PC-9 (cell line): ENCODE measurements around the gene RHOXF2. TPM values are rescaled to one million over a fixed set of nuclear protein-coding genes. Genes with fewer than 3 reads are reported as not detected.
"Not testable (repeated sequence)": the region's sequence is repeated elsewhere in the genome, so short reads cannot be mapped to it uniquely, and the experiment has no call there.

Experiments used
- Bru-seq: library from RNA; stranded (reverse); fragments of 400-500 nt; gene quantifications from one replicate; lab custom pipeline; 2021; lab: Mats Ljungman, UMichigan
- BruChase-seq, 2 experiments: library from RNA; stranded (reverse); fragments of 400-500 nt; gene quantifications; one replicate each; lab custom pipeline; 2021; lab: Mats Ljungman, UMichigan
- BruUV-seq: library from RNA; stranded (reverse); fragments of 400-500 nt; replicated peaks from 2 replicates; lab custom pipeline; 2021; lab: Mats Ljungman, UMichigan
- CTCF ChIA-PET: fragments of 300-600 bp; sonication (Branson Sonifier 250); formaldehyde crosslinking; loops from one replicate; lab custom pipeline; 2022; ENCODE audit warnings: antibody characterized with exemption; lab: Charles Lee
- POLR2A ChIA-PET: fragments of 300-600 bp; sonication (Branson Sonifier 250); formaldehyde crosslinking; loops from one replicate; lab custom pipeline; 2022; ENCODE audit warnings: antibody characterized with exemption; ENCODE audit not compliant: unreplicated experiment; lab: Charles Lee
- DNase-seq, 2 experiments: peaks; one replicate each; pipeline versions ENCODE4 v3.0.0 to v3.0.0-alpha.2; 2015 to 2022; ENCODE audit warnings: mixed read lengths in 1 of 2
- H2AFZ ChIP-seq: fragments of 200-600 bp; sonication (generic); 2 replicates; pipeline ENCODE4 v1.8.1; 2017; ENCODE audit warnings: antibody characterized with exemption
- H3F3A ChIP-seq: fragments of 200-600 bp; sonication (generic); 2 replicates; pipeline ENCODE4 v1.8.1; 2017; ENCODE audit warnings: antibody characterized with exemption, mild to moderate bottlenecking, low read depth; ENCODE audit not compliant: insufficient read depth
- H3K27ac ChIP-seq: fragments of 200-600 bp; sonication (generic); 2 replicates; pipeline ENCODE4 v1.6.1; 2016; ENCODE audit warnings: mixed run types
- H3K27me3 ChIP-seq: fragments of 200-600 bp; sonication (generic); 2 replicates; pipeline ENCODE4 v1.6.1; 2016; ENCODE audit warnings: low read depth, mixed run types; ENCODE audit not compliant: insufficient read depth
- H3K36me3 ChIP-seq: fragments of 200-600 bp; sonication (generic); 2 replicates; pipeline ENCODE4 v1.6.1; 2016; ENCODE audit warnings: low read depth, mixed run types
- H3K4me1 ChIP-seq: fragments of 200-600 bp; sonication (generic); replicated peaks from 2 replicates; pipeline ENCODE4 v1.6.1; 2016; ENCODE audit warnings: mixed run types; ENCODE audit not compliant: insufficient read depth
- H3K4me2 ChIP-seq: fragments of 200-600 bp; sonication (generic); 2 replicates; pipeline ENCODE4 v1.6.1; 2017; ENCODE audit warnings: mixed run types
- H3K4me3 ChIP-seq: fragments of 200-600 bp; sonication (generic); 2 replicates; pipeline ENCODE4 v1.6.1; 2016; ENCODE audit warnings: mixed run types
- H3K79me2 ChIP-seq: fragments of 200-600 bp; sonication (generic); 2 replicates; pipeline ENCODE4 v1.6.1; 2017; ENCODE audit warnings: low read depth, mixed run types
- H3K9me2 ChIP-seq: fragments of 200-600 bp; sonication (generic); 2 replicates; pipeline ENCODE4 v1.8.1; 2017; ENCODE audit warnings: mild to moderate bottlenecking; ENCODE audit not compliant: insufficient read depth
- H3K9me3 ChIP-seq: fragments of 200-600 bp; sonication (generic); 2 replicates; pipeline ENCODE4 v1.8.1; 2016; ENCODE audit warnings: low read depth; ENCODE audit not compliant: insufficient read depth
- H4K20me1 ChIP-seq: fragments of 200-600 bp; sonication (generic); 2 replicates; pipeline ENCODE4 v1.8.1; 2017; ENCODE audit not compliant: insufficient read depth
- CTCF ChIP-seq: fragments of 200-600 bp; sonication (generic); conservative IDR thresholded peaks from 2 replicates; pipeline ENCODE4 v1.6.1; 2017; ENCODE audit warnings: mixed run types, antibody characterized with exemption, mild to moderate bottlenecking, moderate library complexity
- EZH2 ChIP-seq: fragments of 200-600 bp; sonication (generic); IDR thresholded peaks from 2 replicates; pipeline ENCODE4 v1.8.0; 2017; ENCODE audit warnings: antibody characterized with exemption, low read depth
- intact Hi-C: fragments of 100-400 bp; cut with micrococcal nuclease; formaldehyde crosslinking; loops from one replicate; pipeline ENCODE4 v1.10.0; 2022; ENCODE audit not compliant: unreplicated experiment
- long read RNA-seq: library from polyadenylated mRNA; stranded (forward); transcript quantifications from one replicate; pipeline ENCODE4 v2.0.0, GENCODE V29; 2022
- total RNA-seq: library from RNA; stranded (reverse); gene quantifications from 2 replicates; pipeline ENCODE4 v1.2.3, GENCODE V29; 2021

Gene RHOXF2
- total RNA-seq (not detected in 2 replicates), Bru-seq, nascent RNA (not detected), BruChase-seq, experiment 1, labeled RNA remaining after a 2-hour chase (not detected), BruChase-seq, experiment 2, labeled RNA remaining after a 6-hour chase (not detected)
- long read RNA-seq, result 0 reads

- H3K4me1 ChIP-seq, H3K79me2 ChIP-seq, H3F3A ChIP-seq, H3K36me3 ChIP-seq, H3K9me3 ChIP-seq, H3K27me3 ChIP-seq, H3K27ac ChIP-seq, H2AFZ ChIP-seq, POLR2A ChIA-PET, BruUV-seq, H3K9me2 ChIP-seq, intact Hi-C loops, DNase-seq, H4K20me1 ChIP-seq, H3K4me3 ChIP-seq, CTCF ChIA-PET, H3K4me2 ChIP-seq: not testable (repeated sequence)
Measured at GRCh38 chrX:120158313-120158712, at the start of gene RHOXF2. TSS of gene RHOXF2 (plus strand) at chrX:120158613. CDS start at chrX:120158751, 138 bp downstream.

DNA sequence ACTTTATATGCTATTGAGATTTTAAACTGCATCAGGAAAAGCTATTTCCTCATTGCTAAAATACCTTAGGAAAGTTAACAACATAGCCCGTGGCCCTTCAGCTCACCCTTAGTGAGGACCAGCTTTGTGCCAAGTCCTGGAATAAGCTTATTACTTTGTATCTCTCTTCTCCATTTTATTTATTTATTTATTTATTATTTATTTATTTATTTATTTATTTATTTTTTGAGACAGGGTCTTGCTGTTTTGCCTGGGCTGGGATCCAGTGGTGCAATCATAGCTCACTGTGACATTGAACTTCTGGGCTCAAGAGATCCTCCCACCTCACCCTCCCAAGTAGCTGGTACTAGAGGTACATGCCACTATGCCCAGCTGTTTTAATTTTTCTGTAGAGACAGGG lies 49.0 kb upstream of the RHOXF2 start:
- no peak for DNase-seq
- no peaks in the 10 kb centered on the region for H3K36me3 ChIP-seq
- no peak for TF ChIP-seq EZH2
- TF ChIP-seq CTCF, result no peak
- H3K9me2 ChIP-seq, result no peaks in the 10 kb centered on the region
- intact Hi-C loops, result no loop called here
- CTCF ChIA-PET, result no interaction called here
- no peaks in the 10 kb centered on the region for H3F3A ChIP-seq
- H3K4me2 ChIP-seq, result no peak overlapping the region
- no peak overlapping the region for H3K4me3 ChIP-seq
- no peaks in the 10 kb centered on the region for H3K27me3 ChIP-seq
- H3K9me3 ChIP-seq, result no peaks in the 10 kb centered on the region
- no peak overlapping the region for H2AFZ ChIP-seq
- H4K20me1 ChIP-seq, result no peaks in the 10 kb centered on the region
- H3K27ac ChIP-seq, result no peak overlapping the region
- POLR2A ChIA-PET, result interaction anchor here (0.5 kb wide), 1 partner anchor 19 kb away, joined by 10 read pairs; no protein-coding TSS in a partner anchor
- no TSS peak for BruUV-seq
- H3K4me1 ChIP-seq, result no peaks in the 10 kb centered on the region
- no peaks in the 10 kb centered on the region for H3K79me2 ChIP-seq

GRCh38 chrX:120111611-120112010 lies 46.8 kb upstream of the RHOXF2 start:
- no peaks in the 10 kb centered on the region for H3K36me3 ChIP-seq
- POLR2A ChIA-PET, result no interaction called here
- BruUV-seq, result no TSS peak
- H3K79me2 ChIP-seq, result no peaks in the 10 kb centered on the region
- no peaks in the 10 kb centered on the region for H3K4me1 ChIP-seq
- TF ChIP-seq EZH2 (no peak), CTCF (no peak)
- H3K9me2 ChIP-seq, result no peaks in the 10 kb centered on the region
- no peaks in the 10 kb centered on the region for H3K27me3 ChIP-seq
- no peaks in the 10 kb centered on the region for H4K20me1 ChIP-seq
- DNase-seq, result no peak
- intact Hi-C loops, result no loop called here
- no peaks in the 10 kb centered on the region for H3F3A ChIP-seq
- CTCF ChIA-PET, result no interaction called here
- H2AFZ ChIP-seq, result no peak overlapping the region
- no peak overlapping the region for H3K27ac ChIP-seq
- H3K4me2 ChIP-seq, result no peak overlapping the region
- H3K9me3 ChIP-seq, result no peaks in the 10 kb centered on the region
- H3K4me3 ChIP-seq, result no peak overlapping the region

- Histone ChIP-seq H3K27me3 (no peaks in the 10 kb centered on the region), H3K36me3 (no peaks in the 10 kb centered on the region), H3K79me2 (no peaks in the 10 kb centered on the region), H3F3A (no peaks in the 10 kb centered on the region), H3K4me2 (no peak within 1 kb of the TSS), H3K4me3 (no peak within 1 kb of the TSS), H3K27ac (no peak within 1 kb of the TSS), H3K9me2 (no peaks in the 10 kb centered on the region), H3K4me1 (no peaks in the 10 kb centered on the region), H2AFZ (no peak within 1 kb of the TSS), H4K20me1 (no peaks in the 10 kb centered on the region), H3K9me3 (no peaks in the 10 kb centered on the region)
- no TSS peak for BruUV-seq
- POLR2A ChIA-PET, result no interaction called here
- TF ChIP-seq CTCF (no peak), EZH2 (no peak)
- DNase-seq, result no peak
- intact Hi-C loops, result no loop called here
- CTCF ChIA-PET, result no interaction called here
Measured at GRCh38 chrX:120115438-120115963, 42.9 kb upstream of the RHOXF2 start, which contains the start of gene RHOXF1. TSS of gene RHOXF1 (minus strand) at chrX:120115913. CDS start at chrX:120115862, 51 bp downstream.
